GM19193 (cell line): ENCODE data around the gene EFNA2.

Source experiments
- POLR2A ChIP-seq: IDR thresholded peaks from 4 replicates; pipeline ENCODE4 v1.6.1; 2011; ENCODE audit not compliant: insufficient read depth, insufficient read length; ENCODE audit errors: extremely low read depth

EFNA2 gene

DNA sequence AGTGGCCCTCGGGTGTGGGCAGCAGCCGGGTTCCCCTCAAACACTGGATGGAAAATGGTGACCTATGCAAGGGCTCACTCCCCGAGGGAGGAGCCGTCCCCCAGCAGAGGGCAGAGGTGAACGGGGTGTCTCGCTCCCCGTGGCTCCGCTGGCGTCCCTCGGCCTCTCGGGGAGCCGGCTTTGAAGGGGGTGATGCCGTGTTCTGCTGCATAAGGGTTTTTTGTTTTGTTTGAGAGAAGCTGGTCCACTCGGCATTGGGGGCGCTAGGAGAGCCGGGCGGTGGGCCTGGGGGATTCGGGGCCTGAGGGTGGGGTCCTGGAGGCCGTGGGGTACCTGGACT lies 4.0 kb downstream of the EFNA2 start:
- no peak for TF ChIP-seq POLR2A

DNA sequence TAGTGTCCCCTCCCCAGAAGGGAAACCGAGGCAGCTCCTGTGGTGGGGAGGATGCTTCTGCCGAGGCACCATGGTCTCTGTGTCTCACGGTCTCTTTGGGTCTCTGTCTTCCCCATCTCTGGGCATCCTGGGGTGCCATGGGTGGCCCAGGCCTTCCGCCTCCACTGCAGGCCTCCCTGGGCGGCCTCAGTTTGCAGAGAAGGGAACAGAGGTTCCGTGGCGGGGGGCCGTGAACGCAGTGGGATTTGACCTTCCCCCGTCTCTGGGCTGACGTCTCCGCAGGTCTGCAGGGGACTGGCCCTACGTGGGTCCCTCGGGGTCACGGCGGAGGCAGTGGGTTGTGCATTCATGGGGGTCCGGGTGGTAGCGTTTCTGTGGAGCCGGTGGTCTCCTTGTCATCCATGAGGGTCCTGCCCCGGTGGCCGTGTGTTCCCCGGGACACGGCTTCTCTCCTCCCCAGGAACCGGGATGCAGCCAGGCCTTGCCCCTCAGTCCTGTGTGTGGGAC lies 4.6 kb downstream of the EFNA2 start:
- TF ChIP-seq POLR2A, result no peak

DNA sequence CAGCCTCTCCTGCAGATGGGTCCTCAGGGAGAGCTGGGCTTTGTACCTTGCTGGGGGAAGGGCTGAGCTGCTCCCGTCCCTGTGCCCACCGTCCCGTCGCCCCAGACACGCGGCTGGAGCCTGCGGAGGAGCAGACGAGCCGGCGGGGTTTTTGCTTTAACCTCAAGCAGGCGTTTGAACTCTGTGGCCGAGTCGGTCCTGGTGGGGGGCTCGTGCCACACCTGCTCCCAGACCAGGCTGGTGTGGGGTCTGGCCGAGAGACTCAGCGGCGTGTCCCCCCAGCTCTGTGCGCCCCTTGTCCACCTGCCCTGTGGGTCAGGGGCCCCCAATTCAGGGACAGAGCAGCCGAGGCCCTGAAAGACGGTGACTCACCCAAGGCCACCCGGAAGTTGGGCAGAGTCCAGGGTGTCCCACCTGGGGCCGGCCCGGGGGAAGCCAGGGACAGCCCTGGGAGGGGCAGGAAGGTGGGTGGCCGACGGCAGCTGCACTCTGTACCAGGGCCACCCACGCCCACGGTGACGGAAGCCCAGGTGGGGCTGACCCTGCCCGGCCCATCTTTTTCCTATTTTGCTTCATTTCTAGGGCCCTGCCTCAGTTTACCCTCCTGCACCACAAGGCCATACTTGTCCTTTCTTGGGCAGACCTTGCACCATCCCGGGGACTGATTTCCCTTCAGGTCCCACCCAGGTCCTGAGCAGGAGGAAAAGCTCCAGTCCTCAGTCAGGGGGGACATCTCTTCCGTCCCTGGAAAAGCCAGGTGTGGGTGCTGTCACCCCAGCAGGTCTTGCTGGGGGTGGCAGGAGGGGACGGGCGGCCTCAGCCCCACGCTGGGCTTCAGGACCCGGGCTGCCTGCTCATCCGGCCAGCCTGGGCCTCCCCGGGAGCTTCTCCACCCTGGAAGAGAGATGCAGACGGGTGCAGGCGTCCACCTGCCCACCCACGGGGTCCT lies 5.3 kb downstream of the EFNA2 start:
- TF ChIP-seq POLR2A, result no peak

DNA sequence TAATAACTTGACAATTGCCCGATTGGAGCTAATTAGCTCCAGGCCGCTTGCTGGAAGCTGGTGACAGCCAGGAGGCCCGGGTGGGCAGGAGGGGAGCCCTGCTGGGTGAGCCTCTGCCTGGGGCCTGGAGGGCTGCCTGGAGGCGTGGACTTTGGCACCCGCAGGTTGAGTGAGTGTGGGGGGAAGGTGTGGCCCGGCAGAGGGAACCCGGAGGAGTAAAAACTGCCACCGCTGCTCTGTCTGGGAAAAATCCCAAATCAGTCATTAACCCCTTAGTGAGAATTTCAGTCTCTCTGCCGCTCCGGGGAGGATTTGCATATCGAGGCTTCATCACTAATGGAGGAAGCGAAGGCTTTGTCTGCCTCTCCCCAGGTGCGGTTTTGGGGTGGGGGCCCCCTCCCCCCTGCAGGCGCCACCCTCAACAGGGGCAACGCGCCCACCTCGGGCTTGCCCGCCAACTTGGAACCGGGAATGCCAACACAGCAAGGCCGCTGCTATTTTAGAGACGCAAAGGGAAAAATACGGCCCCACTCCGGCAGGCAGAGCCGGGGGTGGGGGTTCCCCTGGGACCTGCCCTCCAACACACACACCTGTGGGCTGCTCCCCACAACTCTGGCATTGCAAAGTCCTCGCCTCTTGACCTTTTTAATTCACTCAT lies 6.2 kb downstream of the EFNA2 start:
- TF ChIP-seq POLR2A, result no peak

DNA sequence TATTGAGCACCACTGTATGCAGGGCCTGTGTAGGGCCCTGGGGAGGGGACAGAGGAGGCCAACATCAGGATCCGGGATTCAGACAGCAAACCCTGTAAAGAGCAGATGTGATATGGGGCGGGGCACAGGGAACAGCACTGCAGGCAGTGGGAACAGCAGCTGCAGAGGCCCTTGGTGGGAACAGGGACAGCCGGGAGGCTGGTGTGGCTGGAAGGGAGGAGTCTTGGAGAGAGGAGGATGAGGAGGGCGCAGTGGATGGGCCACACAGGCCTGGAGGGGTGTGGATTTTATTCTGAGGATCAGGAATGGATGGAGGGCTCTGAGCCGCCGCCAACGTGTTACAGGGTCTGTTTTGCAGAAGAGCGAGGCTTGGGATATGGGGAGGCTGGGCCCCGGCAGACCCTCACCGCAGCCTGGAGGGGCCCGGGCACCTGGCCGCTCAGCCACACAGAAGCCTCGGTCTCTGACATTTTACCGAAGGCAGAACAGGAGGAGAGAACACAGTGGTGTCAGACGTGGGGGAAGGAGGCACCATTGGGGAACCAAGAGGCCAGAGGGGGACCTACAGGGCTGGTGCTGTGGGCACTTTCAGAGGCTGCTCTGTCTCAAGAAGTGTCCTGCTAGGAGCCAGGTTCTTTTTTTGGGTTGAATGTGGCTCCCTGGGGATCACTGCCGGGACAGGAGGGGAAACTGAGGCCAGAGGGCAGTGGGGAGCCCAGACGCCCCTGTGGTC lies 6.9 kb downstream of the EFNA2 start:
- no peak for TF ChIP-seq POLR2A

DNA sequence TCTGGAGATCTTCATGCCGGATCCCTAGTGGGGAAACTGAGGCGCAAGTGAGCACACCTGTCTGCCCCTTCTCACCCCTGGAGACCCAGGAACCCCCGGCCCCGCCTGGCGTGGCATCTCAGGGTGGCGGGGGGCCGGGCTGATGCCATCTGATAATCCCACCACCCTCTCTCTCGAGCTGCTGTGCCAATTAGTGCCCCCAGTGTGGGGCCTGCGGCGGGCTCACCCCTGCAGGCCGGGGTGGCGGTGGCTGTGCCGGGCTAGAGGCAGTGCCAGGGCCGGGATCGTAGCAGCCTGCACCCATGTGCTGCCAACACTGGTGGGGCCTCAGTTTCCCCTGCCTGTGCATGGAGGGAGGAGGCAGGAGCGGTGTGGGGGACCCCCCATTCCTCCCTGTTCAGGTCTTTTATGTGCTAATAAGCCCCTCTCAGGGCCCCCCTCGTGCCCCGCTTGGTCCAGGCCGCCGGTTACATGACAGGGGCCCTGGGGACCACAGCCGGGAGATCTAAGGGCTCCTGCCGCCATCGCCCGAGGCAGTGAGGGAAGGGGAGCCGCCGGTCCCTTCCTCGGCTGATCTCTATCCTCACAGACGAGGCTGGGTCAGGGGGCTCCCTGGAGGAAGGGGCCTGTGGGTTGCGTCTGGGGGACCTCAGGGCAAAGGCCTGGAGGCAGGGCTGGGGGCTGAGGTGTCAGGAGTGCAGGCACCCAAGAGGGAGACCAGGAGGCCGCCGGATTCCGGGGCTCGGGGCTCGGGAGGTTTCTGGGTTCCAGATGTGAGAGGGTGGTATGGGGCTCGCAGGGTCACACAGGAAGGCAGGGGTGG lies 8.3 kb downstream of the EFNA2 start:
- TF ChIP-seq POLR2A, result no peak

DNA sequence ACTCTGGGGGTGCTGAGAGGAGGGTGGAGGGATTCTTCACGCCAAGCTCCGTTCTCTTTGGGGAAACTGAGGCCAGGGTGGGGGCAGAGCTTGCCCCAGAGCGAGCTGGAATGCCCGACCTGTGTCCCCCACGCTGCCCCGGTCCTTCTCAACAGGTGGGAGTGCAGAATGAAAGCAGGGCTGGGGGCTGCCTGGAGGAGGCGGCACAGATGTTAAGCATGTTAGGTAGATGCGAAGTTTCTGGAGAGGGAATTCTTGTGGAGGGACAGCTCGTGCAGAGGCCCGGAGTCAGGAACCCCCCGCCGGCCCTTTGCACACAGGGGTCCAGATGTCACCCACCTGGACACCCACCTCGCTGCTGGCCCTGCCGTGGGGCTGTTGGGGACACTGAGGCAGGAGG lies 9.0 kb downstream of the EFNA2 start:
- no peak for TF ChIP-seq POLR2A

DNA sequence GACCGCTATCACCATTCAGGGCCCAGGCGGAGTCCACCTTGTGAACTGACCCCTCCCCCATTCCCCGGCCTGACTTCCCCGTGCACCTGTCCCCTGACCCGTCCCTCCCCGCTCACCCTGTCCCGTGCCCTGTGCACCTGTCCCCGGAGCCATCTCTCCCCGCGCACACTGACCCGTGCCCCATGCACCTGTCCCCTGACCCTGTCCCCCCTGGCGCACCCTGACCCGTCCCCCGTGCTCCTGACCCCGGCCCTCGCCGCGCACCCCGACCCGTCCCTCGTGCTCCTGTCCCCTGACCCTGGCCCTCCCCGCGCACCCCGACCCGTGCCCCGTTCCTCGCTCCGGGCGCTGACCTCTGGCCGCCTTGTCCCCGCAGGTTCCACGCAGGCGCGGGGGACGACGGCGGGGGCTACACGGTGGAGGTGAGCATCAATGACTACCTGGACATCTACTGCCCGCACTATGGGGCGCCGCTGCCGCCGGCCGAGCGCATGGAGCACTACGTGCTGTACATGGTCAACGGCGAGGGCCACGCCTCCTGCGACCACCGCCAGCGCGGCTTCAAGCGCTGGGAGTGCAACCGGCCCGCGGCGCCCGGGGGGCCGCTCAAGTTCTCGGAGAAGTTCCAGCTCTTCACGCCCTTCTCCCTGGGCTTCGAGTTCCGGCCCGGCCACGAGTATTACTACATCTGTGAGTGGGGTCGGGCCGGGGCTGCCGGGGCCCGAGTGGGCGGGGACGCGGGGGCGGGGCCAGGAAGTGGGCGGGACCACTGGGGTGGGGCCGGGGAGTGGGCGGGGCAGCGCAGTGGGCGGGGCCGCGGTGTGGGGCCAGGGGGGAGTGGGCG lies 9.7 kb downstream of the EFNA2 start:
- TF ChIP-seq POLR2A, result no peak

DNA sequence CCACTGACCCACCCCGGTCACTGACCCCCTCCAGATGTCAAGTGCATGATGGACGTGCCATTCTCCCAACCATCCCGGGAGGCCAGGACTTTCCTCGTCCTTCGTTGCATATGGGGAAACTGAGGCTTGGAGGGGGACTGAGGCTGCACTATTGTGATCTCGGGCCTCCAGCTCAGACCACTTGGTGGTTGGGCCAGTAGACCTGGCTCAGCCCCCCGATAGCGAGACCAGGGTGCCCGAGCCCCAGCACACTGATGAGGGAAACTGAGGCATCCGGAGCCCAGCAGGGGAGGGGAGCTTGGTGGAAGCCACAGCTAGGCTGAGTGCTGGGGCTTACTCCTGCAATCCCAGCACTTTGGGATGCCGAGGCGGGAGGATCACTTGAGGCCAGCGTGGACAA lies 10.4 kb downstream of the EFNA2 start:
- TF ChIP-seq POLR2A, result no peak

DNA sequence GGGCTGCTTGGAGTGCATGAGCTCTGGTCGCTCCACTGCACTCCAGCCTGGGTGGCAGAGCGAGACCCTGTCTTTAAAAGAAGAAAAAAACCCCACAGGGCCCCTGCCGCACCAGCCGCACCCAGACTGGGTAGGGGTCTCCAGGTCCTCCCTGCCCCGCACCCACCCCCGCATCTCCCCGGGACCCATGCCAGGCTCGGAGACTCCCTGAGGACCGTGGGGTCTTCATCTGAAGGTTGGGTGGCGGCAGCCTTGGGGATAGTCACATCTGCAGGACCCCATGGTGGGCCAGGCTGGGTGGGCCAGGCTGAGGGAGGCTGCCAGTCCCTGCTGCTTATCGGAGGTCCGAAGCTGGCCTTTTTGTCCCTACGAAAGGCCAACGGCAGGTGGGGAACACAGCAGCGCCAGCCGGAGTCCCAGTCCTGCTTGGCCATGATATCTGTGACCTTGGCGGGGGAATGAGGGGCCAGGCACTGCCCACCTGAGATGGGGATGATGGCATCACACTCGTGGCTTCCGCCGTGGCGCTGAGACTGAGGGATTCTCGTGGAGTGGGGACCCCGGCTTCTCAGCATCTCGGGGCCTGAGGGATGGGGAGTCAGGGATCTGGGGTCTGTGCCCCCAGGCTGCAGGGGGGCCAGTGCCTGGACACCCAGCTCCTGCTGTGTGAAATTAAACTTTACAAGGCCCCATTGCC lies 11.1 kb downstream of the EFNA2 start:
- no peak for TF ChIP-seq POLR2A

DNA sequence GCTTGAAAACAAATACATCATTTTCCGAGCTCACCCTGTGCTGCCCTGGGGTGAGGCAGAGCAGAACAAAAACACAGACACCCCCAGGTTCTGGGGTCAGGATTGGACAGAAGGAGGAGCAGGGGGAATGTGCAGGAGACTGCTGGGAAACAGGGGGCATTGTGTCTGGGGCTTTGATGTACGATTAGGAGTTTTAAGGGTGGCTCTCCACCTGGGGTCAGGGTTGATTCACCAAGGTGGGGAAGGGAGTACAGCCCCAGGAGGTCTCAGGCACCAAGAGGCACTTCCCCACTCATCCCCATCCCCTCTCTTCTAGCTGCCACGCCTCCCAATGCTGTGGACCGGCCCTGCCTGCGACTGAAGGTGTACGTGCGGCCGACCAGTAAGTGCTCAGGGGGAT lies 12.6 kb downstream of the EFNA2 start:
- no peak for TF ChIP-seq POLR2A

DNA sequence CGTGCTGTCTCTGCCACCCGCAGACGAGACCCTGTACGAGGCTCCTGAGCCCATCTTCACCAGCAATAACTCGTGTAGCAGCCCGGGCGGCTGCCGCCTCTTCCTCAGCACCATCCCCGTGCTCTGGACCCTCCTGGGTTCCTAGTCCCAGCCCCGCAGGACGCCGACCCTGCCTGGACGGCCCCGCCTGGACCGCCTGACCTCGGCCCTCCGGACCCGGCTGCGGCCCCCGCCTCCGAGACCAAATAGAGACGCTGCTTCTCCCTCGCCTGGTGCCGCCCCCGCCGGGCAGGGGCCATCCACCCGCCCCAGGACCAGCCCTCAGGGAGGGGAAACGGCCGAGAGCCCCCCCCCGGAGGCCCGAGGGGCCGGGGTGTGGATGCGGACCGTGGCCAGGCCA lies 14.1 kb downstream of the EFNA2 start:
- no peak for TF ChIP-seq POLR2A
